Psoas muscle (tissue), 8 donors: ENCODE measurements around the gene ACOT9. TPM values are rescaled to one million over a fixed set of nuclear protein-coding genes. Genes with fewer than 3 reads are reported as not detected.

ENCODE experiments used
- ATAC-seq, 4 donors: fragments of 200-7000 bp; cut with Tn5 transposase; one replicate each; pipeline ENCODE4 v1.9.1; 2020; ENCODE audit warnings: moderate library complexity in 3 of 4, mild to moderate bottlenecking in 2 of 4
- DNase-seq, 2 donors: peaks; one replicate each; pipeline ENCODE4 v3.0.0-alpha.2; 2020
- H3K27ac ChIP-seq: fragments of 200-600 bp; one replicate; pipeline ENCODE4 v1.8.0; 2022
- H3K27me3 ChIP-seq, 3 donors: fragments of 200-600 bp in 1 of 3; one replicate each; pipeline versions ENCODE4 v1.6.1 to v1.8.0; 2013 to 2022; ENCODE audit warnings: low read length in 2 of 3, mild to moderate bottlenecking in 2 of 3, moderate library complexity in 1 of 3; ENCODE audit not compliant: insufficient read depth in 3 of 3
- H3K36me3 ChIP-seq, 2 donors: fragments of 200-600 bp in 1 of 2; one replicate each; pipeline versions ENCODE4 v1.6.1 to v1.8.0; 2013 to 2022; ENCODE audit warnings: low read depth in 1 of 2, mild to moderate bottlenecking in 1 of 2, moderate library complexity in 1 of 2; ENCODE audit not compliant: insufficient read depth in 1 of 2
- H3K4me1 ChIP-seq: fragments of 200-600 bp; one replicate; pipeline ENCODE4 v1.8.0; 2022
- H3K4me3 ChIP-seq: fragments of 200-600 bp; one replicate; pipeline ENCODE4 v1.8.0; 2022; ENCODE audit warnings: mild to moderate bottlenecking
- H3K9me3 ChIP-seq: fragments of 200-600 bp; one replicate; pipeline ENCODE4 v1.8.0; 2022
- CTCF ChIP-seq: fragments of 200-600 bp; IDR thresholded peaks from one replicate; pipeline ENCODE4 v1.8.0; 2022; ENCODE audit warnings: antibody characterized with exemption
- WGBS, 3 donors: extraction: QIAGEN DNeasy Blood & Tissue Kit; methylation state at CpG; one replicate each; pipeline versions ENCODE4 v1.1.6 to v1.1.7; 2013; 5-methylcytosine and 5-hydroxymethylcytosine counted together
- intact Hi-C, 2 donors: fragments of 100-400 bp; cut with DNase I; formaldehyde crosslinking; loops; one replicate each; pipeline versions ENCODE4 v1.11.0 to v1.14.2; 2022
- polyA plus RNA-seq, 3 donors: library from polyadenylated mRNA; stranded (reverse); fragments of 200-250 nt; gene quantifications; one replicate each; pipeline ENCODE4 v1.2.3, GENCODE V29; 2013
- total RNA-seq, 4 donors: library from RNA; stranded (reverse); fragmentation: NEBNext Ultra II Directional in 2 of 4; extraction: Animal tissue kit (Norgen Biotek cat#: 25700) in 2 of 4; gene quantifications; one replicate each; pipeline versions ENCODE4 v1.2.1 to v1.2.4, GENCODE V29; 2021 to 2023
- donor health status: healthy with polysubstance abuse.
- donor health status: DM: no; HTN: no; CAD: no; lungs with moderate emphysema.
- donor health status: Bipolar disorder and iron deficiency.
- donor health status: healthy.
- donor health status: DM: yes; HTN: yes; CAD: no.
- donor health status: DM: no; HTN: no; CAD: no.
- donor health status: DM: no; HTN: no; CAD: no.
- donor health status: DM: yes; HTN: yes; CAD: no.

The ACOT9 gene
- total and polyA plus RNA-seq, 7 donors: 21.7 to 58.9 (median 34.4) TPM

DNA sequence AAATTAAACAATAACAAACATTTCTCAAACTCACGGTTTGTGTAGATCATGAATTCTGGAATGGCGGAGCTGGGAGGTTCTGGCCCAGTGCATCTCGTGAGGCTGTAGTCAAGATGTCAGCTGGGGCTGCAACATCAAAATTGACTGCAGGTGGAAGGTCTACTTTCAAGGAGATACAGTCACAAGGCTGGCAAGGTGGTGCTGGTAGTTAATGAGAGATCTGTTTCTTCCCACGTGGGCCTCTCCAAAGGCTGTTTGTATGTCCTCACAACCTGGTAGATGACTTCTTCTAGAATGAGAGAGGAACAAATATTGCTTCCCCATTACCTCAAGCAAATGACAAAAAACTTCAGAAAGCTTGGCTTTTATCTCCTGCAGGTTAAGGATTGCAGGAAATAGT is 83.7 kb downstream of the ACOT9 start:
- Histone ChIP-seq H3K36me3 (no peaks in the 10 kb centered on the region), H3K9me3 (no peaks in the 10 kb centered on the region), H3K27me3 (no peaks in the 10 kb centered on the region), H3K4me1 (no peaks in the 10 kb centered on the region), H3K27ac (no peak overlapping the region), H3K4me3 (no peak overlapping the region)
- intact Hi-C loops: no loop called here
- DNase-seq (no peak), ATAC-seq (no peak)
- WGBS, 3 donors: 78 to 89% (median 88%) methylated on average over 4 of the region's 4 CpGs
- no peak for TF ChIP-seq CTCF

- H3K9me3 ChIP-seq: no peaks in the 10 kb centered on the region
- DNase-seq (no peak), ATAC-seq (no peak)
- no peak overlapping the region for H3K27ac ChIP-seq
- intact Hi-C loops: no loop called here
- no peaks in the 10 kb centered on the region for H3K36me3 ChIP-seq
- H3K4me1 ChIP-seq: no peaks in the 10 kb centered on the region
- WGBS, 3 donors: 57 to 86% (median 67%) methylated on average over 3 of the region's 3 CpGs
- no peaks in the 10 kb centered on the region for H3K27me3 ChIP-seq
- H3K4me3 ChIP-seq: no peak overlapping the region
- TF ChIP-seq CTCF: no peak
Measured at GRCh38 chrX:23656684-23657083, 86.4 kb downstream of the ACOT9 start.

- H3K9me3 ChIP-seq: no peaks in the 10 kb centered on the region
- no peaks in the 10 kb centered on the region for H3K4me1 ChIP-seq
- WGBS, 3 donors: 48 to 53% (median 51%) methylated on average over 5 of the region's 5 CpGs
- H3K27ac ChIP-seq: no peak overlapping the region
- no peaks in the 10 kb centered on the region for H3K27me3 ChIP-seq
- no peak overlapping the region for H3K4me3 ChIP-seq
- DNase-seq: no peak
- no peaks in the 10 kb centered on the region for H3K36me3 ChIP-seq
- ATAC-seq: no peak
- TF ChIP-seq CTCF: no peak
- intact Hi-C loops: no loop called here
Measured at GRCh38 chrX:23656091-23656490, 87.0 kb downstream of the ACOT9 start.

Other genes starting within 250 kb of the ACOT9 start
- gene PRDX4, start 75.8 kb downstream of the ACOT9 start, total RNA-seq: 10 to 100 TPM; 15.4 to 31.8 (median 23.9) TPM
- gene PRDX4, start 75.8 kb downstream of the ACOT9 start, polyA plus RNA-seq: 100 to 1,000 TPM in 1 of 3 donors, 10 to 100 TPM in 2; 33.0 to 103 (median 36.6) TPM
- 100 to 1,000 TPM in 1 of 4 donors, 10 to 100 TPM in 3; 20.7 to 129 (median 41.7) TPM for gene SAT1, start 39.9 kb upstream of the ACOT9 start, total RNA-seq
- 100 to 1,000 TPM in 1 of 3 donors, 10 to 100 TPM in 2; 42.1 to 109 (median 85.4) TPM for gene SAT1, start 39.9 kb upstream of the ACOT9 start, polyA plus RNA-seq
- 10 to 100 TPM; 29.7 to 78.5 (median 56.4) TPM for gene APOO, start 164.7 kb upstream of the ACOT9 start, total RNA-seq
- gene APOO, start 164.7 kb upstream of the ACOT9 start, polyA plus RNA-seq: 10 to 100 TPM; 35.0 to 56.0 (median 43.2) TPM
- gene CXorf58, start 164.7 kb upstream of the ACOT9 start, total RNA-seq: under 1 TPM in 2 of 4 donors, not detected in 2; 0.17 to 0.50 TPM
- gene CXorf58, start 164.7 kb upstream of the ACOT9 start, polyA plus RNA-seq: under 1 TPM; 0.08 to 0.26 (median 0.11) TPM